ENCODE results near the gene INPP4B.

GRCh38 chr4:142686081-142686480 lies 160.0 kb downstream of the INPP4B start:
- no peak for TF ChIP-seq EZH2 (IDR thresholded peaks at IDR 0.05; ENCODE audit: low read length, missing control alignments)
- TF ChIP-seq, protein P1, sequence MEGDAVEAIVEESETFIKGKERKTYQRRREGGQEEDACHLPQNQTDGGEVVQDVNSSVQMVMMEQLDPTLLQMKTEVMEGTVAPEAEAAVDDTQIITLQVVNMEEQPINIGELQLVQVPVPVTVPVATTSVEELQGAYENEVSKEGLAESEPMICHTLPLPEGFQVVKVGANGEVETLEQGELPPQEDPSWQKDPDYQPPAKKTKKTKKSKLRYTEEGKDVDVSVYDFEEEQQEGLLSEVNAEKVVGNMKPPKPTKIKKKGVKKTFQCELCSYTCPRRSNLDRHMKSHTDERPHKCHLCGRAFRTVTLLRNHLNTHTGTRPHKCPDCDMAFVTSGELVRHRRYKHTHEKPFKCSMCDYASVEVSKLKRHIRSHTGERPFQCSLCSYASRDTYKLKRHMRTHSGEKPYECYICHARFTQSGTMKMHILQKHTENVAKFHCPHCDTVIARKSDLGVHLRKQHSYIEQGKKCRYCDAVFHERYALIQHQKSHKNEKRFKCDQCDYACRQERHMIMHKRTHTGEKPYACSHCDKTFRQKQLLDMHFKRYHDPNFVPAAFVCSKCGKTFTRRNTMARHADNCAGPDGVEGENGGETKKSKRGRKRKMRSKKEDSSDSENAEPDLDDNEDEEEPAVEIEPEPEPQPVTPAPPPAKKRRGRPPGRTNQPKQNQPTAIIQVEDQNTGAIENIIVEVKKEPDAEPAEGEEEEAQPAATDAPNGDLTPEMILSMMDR (conservative IDR thresholded peaks at IDR 0.05 in 1 of 2, IDR thresholded peaks at IDR 0.05 in 1 of 2; ENCODE audit: low read depth in 1 of 2, low read length in 2 of 2), result no peak

Data from fibroblast of lung (primary cell).